BE2C (cell line): ENCODE data around the gene REV1.

Experiments used
- DNase-seq: peaks from one replicate; pipeline ENCODE4 v3.0.0-alpha.2; 2020
- H3K27me3 ChIP-seq: fragments of 250-450 bp; sonication (Bioruptor Pico); 2 replicates; pipeline ENCODE4 v1.5.1; 2020; ENCODE audit warnings: mild to moderate bottlenecking
- H3K36me3 ChIP-seq: fragments of 250-450 bp; sonication (Bioruptor Pico); 2 replicates; pipeline ENCODE4 v1.5.1; 2020; ENCODE audit warnings: mild to moderate bottlenecking
- H3K4me1 ChIP-seq: fragments of 250-450 bp; sonication (Bioruptor Pico); 2 replicates; pipeline ENCODE4 v1.5.1; 2020
- H3K4me3 ChIP-seq: 2 replicates; pipeline ENCODE4 v1.5.1; 2011; ENCODE audit warnings: low read depth, low read length
- H3K9me3 ChIP-seq: fragments of 250-450 bp; sonication (Bioruptor Pico); 2 replicates; pipeline ENCODE4 v1.5.1; 2020
- TF ChIP-seq, protein P1 (sequence below): IDR thresholded peaks from 2 replicates; pipeline ENCODE4 v1.5.1; 2012; ENCODE audit warnings: mild to moderate bottlenecking, low read depth, low read length

REV1 gene

DNA sequence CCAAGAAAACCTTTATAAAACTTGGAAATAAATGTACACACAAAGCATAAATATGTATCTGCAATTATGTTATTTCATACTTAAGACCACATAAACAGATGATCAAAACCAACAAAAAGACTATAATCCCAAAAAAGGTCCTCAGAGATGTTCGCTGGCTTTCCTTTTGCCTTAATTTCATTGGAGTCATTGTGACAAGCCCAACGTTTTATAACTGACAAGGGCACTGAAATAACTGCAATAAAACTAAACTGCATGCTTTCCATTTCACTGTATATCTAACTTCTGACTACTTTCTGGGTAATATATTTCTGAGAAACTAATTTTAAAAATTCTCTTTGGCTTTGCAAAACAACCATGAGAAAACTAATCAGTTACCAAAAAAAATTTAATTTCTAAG lies 56.5 kb downstream of the REV1 start:
- TF ChIP-seq, protein P1, sequence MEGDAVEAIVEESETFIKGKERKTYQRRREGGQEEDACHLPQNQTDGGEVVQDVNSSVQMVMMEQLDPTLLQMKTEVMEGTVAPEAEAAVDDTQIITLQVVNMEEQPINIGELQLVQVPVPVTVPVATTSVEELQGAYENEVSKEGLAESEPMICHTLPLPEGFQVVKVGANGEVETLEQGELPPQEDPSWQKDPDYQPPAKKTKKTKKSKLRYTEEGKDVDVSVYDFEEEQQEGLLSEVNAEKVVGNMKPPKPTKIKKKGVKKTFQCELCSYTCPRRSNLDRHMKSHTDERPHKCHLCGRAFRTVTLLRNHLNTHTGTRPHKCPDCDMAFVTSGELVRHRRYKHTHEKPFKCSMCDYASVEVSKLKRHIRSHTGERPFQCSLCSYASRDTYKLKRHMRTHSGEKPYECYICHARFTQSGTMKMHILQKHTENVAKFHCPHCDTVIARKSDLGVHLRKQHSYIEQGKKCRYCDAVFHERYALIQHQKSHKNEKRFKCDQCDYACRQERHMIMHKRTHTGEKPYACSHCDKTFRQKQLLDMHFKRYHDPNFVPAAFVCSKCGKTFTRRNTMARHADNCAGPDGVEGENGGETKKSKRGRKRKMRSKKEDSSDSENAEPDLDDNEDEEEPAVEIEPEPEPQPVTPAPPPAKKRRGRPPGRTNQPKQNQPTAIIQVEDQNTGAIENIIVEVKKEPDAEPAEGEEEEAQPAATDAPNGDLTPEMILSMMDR: no peak
- H3K9me3 ChIP-seq: no peaks in the 10 kb centered on the region
- DNase-seq: no peak

DNA sequence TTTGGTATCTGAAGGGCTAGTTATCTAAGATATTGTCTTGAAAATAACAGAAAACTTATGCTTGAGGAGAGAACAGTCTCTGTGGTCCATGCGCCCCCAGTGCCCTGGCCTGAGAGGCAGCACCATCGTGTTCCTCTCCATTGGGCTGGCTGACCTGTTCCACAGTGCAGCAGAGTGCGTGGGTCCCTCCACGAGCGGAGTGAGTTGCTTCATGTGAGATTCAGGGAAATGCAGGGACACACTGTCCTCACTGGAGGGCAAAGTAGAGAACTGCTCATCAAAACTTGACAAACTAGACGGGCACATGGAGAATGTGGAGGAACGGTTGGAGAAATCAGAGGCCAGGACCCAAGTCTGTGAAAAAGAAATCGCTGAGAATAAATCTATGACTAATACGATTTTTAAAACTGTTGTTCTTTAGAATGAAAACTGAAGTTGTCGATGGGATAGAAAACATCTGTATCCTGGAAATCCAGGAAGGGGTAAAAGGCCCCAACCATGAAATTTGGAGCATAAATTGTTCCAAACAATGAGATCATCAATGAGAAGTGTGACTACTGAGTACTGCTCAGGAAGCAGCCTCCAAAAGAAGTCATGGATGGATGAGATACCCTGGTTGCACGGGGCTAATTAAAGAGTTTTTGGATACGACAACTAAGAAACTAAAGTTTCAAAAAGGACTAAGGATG lies 58.1 kb downstream of the REV1 start:
- H3K4me3 ChIP-seq: no peak overlapping the region
- TF ChIP-seq, protein P1: no peak
- H3K27me3 ChIP-seq: no peaks in the 10 kb centered on the region
- H3K36me3 ChIP-seq: peaks cover 3% of the 10 kb centered on the region; the same call in 1 of the 2 replicates
- no peaks in the 10 kb centered on the region for H3K9me3 ChIP-seq
- no peak for DNase-seq
- H3K4me1 ChIP-seq: no peaks in the 10 kb centered on the region

More for the DNA sequence above, 56.5 kb downstream of the REV1 start:
- no peaks in the 10 kb centered on the region for H3K27me3 ChIP-seq
- no peaks in the 10 kb centered on the region for H3K4me1 ChIP-seq
- no peak overlapping the region for H3K4me3 ChIP-seq
- peaks cover 3% of the 10 kb centered on the region; the same call in 1 of the 2 replicates for H3K36me3 ChIP-seq

- H3K4me3 ChIP-seq: no peak overlapping the region
- TF ChIP-seq, protein P1: no peak
- no peak for DNase-seq
- no peaks in the 10 kb centered on the region for H3K4me1 ChIP-seq
- no peaks in the 10 kb centered on the region for H3K9me3 ChIP-seq
- no peaks in the 10 kb centered on the region for H3K27me3 ChIP-seq
- peaks cover 3% of the 10 kb centered on the region; the same call in 1 of the 2 replicates for H3K36me3 ChIP-seq
These were observed 59.1 kb downstream of the REV1 start for GRCh38 chr2:99430614-99431291.

DNA sequence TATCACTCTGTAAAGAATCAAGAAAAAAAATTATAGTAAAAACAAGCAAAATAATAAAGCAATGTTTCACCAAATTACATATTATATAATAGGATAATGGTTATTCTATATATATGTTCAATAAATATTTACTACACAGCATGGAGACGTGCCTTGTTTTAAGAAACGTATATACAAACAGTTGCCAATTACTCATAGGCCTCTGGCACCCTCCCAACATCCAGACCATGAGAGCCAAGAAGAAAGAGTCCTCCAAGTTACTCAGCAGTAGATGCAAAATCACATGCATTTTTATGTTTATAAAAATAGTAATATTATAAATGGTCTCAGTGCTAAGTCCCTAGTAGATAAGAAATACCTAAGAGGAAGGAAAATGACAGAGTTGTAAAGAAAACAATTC lies 64.8 kb downstream of the REV1 start:
- no peaks in the 10 kb centered on the region for H3K27me3 ChIP-seq
- H3K4me3 ChIP-seq: no peak overlapping the region
- H3K9me3 ChIP-seq: no peaks in the 10 kb centered on the region
- H3K4me1 ChIP-seq: no peaks in the 10 kb centered on the region
- DNase-seq: no peak
- TF ChIP-seq, protein P1: no peak
- peaks cover 10% of the 10 kb centered on the region for H3K36me3 ChIP-seq

DNA sequence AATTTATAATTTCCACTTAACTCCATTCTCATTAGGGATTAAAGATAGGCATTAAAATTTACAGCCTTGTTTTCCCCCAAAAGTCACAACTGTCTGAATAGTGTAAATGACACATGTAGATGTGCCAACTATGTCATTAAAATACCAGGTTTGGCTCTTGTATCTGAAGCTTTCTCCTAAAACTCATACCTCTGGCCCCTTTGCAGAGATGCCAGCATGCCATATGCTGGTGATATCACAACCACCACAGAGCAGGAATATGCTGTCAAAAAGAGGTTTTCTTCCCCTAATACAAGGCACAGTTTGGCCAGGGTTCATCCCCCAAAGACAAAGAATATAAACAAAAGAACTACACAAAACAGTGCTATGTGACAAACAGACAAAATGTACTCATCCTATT lies 65.4 kb downstream of the REV1 start:
- H3K36me3 ChIP-seq: peaks cover 10% of the 10 kb centered on the region
- TF ChIP-seq, protein P1: no peak

GRCh38 chr2:99422599-99422998 lies 67.2 kb downstream of the REV1 start:
- Histone ChIP-seq H3K4me1 (no peaks in the 10 kb centered on the region), H3K9me3 (no peaks in the 10 kb centered on the region), H3K4me3 (no peak overlapping the region), H3K27me3 (no peaks in the 10 kb centered on the region), H3K36me3 (peaks cover 10% of the 10 kb centered on the region)
- TF ChIP-seq, protein P1: no peak
- DNase-seq: no peak

More for the DNA sequence above, 65.4 kb downstream of the REV1 start:
- H3K4me3 ChIP-seq: no peak overlapping the region
- H3K4me1 ChIP-seq: no peaks in the 10 kb centered on the region
- H3K27me3 ChIP-seq: no peaks in the 10 kb centered on the region
- DNase-seq: no peak
- H3K9me3 ChIP-seq: no peaks in the 10 kb centered on the region
